GM21737 (cell line): ENCODE results near the gene KLF16.

ENCODE experiments used
- ATAC-seq: cut with Tn5 transposase; IDR thresholded peaks from one replicate; pipeline ENCODE4 v1.9.1; 2021; ENCODE audit warnings: mild to moderate bottlenecking, moderate library complexity; ENCODE audit not compliant: unreplicated experiment

Gene KLF16

DNA sequence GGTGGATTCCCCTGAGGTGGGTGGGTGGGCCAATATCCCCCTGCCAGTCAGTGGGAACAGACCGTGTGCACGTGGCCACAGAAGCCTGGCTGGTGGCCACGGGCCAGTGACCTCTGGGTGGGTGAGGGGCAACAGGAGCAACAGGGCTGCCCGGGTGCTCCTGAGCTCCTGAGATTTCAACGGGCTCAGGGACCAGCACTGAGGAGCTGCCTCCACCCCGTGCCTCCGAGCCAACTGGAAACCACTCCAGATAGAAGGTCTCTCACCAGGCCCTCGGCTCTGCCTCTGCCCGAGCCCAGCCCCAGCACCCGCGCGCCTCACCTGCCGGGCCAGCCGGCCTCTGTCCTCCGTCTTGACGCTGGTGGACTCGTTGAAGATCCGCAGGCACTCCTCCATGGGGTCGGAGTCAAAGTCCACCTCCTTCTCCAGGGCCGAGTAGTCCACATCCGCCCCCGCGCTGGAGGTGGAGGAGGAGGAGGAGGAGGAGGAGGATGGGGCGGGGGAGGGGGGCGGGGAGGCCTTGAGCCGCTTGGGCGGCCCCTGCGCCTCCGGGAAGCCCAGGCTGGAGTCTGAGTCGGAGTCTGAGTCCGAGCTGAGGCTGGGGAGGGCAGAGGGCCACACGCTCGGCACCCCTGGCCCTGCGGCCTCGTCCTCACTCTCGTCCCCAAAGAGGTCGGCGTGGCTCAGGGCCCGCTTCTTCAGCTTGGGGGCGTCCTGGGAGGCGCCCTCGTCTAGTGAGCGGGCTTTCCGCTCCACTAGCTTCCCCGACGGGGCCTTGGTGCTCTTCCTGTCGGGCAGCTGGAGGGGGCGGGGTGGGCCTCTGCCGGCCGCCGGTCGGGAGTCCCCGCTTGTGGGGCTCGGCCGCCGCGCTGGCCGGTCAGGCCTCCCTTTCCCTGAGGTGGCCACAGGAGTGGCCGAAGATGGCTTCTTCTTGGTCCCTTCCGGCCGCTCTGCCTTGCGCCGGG lies 36.5 kb downstream of the KLF16 start:
- no peak for ATAC-seq

DNA sequence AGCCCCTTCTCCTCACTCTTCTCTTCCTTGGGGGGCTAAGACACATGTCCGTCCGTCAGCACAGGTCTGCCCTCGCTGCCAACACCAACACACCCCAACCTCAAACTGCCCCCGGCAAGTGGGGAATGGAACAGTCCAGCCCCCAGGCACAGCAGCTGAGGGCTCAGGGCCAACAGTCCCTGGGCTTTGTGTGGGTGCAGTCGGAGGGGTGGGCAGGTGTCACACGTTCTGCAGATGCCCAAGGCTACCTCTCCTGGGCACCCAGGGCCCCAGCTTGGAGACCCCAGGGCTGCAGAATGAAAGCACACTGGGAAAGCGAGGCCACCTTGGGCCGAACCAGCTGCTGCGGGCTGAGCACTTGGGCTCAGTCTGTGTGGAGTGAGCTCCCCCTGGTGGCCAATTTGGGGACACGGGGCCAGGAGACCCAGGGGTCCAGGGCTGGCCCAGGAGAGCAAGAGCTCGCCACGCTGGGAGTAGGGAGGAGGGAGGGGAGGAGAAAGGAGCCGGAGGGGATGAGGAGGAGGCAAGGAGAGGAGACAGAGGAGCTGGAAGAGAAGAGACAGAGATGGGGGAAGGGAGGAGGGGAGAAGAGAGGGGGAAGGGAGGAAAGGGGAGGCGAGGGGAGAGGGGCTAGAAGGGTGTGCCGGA lies 37.3 kb downstream of the KLF16 start:
- no peak for ATAC-seq

DNA sequence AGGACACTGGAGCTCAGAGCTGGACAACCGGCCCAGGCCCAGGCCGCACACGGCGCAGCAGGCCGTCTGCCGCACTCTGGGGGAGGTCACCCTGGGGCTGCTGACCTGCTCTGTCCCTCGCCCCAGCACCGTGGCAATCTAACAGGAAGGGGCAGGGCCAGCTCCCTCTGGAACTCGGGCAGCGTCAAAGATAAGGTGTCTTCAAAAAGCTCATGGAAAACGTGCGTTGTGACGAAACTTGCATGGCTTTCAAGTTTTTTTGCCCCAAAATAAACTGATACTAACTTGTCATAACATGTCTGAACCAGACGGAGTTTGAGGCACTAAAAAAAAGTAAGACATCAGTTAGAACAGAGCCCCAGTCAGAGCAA lies 39.1 kb downstream of the KLF16 start:
- ATAC-seq = no peak

DNA sequence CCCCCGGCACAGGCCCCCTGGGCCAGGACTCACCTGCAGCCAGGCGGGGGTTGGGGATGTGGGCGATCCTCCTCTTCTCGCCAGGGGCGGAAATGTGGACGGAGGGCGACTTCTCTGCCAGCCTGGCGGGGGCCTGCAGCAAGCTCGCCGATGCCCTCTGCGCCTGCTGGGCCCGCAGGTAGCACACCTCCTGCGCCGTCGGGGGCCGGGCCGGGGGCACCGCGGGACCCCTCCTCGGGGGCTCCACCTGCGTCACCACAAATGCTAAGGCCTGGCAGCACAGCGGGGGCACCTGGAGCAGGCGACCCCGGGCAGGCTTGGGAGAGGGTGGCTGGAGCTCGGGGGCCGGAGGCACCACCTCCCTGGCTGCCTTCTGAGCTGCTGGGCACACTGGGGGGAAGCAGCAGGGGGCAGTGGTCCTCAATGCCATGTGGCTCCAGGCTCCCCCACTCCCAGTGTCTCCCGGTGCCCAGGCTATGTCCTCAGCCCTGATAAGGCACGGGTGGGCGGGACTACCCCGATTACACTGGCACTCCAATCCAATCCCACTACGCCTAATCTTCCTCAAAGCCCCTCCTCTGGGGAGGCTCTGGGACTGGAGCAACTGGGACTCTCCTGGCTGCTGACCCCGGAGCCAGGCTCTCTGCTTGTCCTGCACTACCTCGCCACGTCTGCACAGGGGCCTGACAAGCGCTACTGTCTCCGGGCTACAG lies 39.7 kb downstream of the KLF16 start:
- ATAC-seq = no peak

DNA sequence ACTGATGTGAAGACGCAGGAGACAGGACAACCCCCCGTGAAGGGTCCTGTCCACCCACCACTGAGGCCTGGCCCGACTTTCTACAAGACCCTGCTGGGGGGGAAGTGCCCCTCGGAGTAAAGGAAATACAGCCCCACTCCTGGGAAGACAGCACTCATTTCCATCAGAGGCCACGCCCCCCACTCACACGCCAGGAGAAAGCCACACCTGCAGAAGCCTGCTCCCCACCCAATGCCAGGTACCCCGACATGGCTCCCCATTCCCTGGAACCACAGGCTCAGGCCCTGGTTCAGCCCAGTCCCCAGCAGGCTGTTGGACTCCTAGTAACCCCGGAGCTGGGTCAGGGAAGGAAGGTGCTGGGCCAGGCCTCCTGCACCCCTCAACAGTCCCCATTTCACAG lies 40.4 kb downstream of the KLF16 start:
- no peak for ATAC-seq

DNA sequence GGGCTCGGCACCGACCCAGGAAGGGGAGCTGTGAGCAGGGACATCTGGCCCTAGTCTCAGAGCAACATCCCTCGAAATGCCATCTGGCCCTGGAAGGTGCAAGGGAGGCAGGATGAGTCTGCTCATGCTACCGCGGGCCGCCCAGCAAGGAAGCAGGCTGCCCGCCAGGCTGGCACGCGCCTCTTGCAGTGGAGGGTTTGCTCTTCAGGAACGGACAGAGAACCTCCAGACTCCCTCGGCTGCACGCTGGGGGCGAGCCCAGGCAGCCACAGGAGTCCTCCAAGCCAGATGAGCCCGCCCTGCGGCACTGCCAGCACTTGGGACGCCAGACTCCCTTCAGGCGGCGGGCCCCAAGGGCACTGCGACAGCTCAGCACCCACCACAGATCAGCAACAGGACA lies 41.2 kb downstream of the KLF16 start:
- ATAC-seq = no peak

DNA sequence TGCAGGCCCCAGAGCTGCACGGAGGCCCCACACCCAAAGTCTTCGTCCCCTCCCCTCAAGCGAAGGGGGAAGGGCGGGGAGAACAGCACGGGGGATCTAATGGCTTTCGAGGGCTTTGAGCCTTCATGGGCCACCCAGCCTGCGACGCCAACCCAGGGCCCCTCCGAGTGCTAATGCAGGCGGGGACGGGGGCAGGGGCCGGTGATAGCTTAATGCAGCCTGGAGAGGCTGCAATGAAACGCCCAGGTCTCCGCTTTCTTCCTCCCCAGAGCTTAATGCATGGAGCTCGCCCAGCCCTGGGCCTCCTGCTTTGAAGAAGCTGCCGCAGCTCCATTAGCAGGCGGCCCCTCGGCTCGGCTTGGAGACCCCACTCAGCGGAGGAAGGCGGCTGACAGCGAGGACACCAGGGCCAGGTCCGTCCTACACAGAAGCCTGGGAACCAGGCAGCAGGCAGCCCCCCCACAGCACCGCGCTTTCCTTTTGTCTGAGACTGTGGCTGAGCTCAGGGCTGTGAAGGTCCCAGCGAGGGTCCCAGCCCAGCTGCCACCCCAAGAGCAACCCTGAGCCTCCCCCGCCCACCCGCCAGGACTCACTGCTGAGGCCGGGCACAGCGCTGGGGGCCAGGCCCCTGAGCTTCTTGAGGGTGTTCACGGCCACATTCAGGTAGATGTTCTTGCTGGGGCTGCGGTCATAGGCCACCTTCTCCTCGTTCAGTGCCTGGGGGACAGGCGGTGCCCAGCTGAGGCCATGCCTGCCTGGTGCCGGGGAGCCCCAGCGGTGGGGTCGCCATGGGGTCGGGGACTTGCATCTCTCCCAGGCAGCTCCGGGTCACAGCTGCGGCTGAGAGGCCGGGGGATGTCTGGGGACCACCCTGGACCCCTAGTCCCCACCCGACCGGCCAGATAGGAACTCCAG lies 43.8 kb downstream of the KLF16 start:
- ATAC-seq = no peak

DNA sequence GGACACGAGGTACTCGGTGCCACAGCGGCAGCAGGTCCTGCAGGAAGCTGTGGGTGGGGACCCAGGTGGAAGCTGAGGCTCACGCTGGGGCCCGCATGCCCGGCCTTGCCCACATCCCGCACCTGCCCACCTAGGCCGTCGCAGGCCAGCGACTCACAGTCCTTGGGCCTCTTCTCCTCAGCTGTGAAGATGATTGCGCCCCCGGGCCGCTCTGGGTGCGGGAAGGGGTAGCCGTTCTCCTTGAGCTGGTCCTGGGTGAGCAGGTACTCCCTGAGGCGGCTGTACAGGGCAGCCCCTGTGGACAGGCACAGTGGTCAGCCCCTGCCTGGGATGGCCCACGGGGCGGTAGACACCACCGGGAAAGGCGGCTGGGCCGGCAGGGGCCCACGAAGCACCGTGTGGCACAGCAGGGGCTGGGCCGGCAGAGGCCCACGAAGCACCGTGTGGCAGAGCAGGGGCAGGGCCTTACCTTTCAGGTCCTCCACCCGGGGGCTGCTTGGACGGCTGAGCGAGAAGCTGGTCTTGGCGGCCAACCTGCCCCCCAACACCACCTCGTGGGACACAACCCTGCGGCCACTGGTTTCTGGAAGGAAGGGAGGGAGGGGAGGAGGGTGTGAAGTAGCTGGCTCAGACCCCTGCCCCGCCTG lies 44.7 kb downstream of the KLF16 start:
- no peak for ATAC-seq

DNA sequence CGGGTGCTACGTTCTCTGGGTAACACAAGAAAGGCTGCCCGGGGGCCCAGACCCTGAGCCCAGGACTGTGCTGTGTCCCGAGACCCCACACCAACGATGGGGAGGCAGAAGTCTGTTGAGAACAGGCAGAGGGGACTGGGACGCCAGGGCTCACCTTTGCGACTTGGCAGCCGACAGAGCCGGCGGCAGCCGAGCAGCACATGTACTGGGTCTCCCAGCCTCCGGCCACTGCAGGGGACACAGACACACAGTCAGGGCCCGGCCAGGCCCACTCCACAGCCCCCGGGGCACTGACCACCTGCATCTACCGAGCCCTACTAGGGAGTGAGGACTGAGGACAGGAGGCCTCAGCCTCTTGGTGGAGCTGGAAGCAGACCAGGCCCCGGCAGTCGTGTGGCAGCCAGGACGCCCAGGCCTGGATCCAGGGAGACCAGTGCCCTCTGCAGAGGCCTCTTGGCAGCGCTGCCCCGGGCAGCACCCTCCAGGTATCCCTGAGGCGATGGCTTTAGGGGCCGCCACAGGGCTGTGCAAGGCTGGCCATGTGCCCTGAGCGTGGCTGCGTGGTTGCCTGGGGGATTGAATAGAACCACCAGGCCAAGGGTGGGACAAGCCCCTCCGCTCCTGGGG lies 45.7 kb downstream of the KLF16 start:
- ATAC-seq = no peak

DNA sequence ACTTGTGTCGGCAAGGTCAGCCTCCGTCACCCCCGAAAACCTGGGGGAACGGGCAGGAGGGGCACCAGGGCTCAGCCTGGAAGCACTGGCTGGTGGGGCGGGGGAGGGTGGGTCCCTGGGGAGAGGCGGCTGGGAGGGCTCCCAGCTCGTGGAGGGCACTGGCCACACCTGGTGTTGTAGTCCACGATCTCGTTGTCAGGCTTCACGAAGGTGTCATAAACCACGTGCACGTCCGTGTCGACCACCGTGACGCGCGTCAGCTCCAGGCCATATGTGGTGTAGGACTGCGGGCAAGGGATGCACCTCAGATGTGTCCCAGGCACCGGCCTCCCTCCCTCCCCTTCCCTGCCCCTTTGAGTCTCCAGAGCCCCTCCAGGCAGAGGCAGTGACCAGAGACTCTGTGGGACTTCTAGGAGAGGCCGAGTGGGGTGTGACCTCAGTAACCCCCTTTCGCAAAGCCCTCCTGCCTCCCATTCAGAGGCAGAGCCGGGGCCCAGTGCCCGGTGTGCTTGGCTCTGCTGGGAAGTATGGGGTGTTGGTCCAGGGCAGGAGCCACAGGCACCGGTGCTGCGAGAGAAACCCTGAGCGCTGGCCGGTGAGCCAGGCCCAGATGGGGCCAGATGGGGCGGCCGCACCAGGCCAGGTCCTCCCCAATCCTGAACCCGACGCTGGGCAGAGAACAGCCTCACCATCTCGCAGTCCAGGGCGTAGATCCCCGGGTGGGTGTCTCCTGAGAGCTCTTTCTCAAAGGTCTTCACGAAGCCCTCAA lies 46.7 kb downstream of the KLF16 start:
- no peak for ATAC-seq

DNA sequence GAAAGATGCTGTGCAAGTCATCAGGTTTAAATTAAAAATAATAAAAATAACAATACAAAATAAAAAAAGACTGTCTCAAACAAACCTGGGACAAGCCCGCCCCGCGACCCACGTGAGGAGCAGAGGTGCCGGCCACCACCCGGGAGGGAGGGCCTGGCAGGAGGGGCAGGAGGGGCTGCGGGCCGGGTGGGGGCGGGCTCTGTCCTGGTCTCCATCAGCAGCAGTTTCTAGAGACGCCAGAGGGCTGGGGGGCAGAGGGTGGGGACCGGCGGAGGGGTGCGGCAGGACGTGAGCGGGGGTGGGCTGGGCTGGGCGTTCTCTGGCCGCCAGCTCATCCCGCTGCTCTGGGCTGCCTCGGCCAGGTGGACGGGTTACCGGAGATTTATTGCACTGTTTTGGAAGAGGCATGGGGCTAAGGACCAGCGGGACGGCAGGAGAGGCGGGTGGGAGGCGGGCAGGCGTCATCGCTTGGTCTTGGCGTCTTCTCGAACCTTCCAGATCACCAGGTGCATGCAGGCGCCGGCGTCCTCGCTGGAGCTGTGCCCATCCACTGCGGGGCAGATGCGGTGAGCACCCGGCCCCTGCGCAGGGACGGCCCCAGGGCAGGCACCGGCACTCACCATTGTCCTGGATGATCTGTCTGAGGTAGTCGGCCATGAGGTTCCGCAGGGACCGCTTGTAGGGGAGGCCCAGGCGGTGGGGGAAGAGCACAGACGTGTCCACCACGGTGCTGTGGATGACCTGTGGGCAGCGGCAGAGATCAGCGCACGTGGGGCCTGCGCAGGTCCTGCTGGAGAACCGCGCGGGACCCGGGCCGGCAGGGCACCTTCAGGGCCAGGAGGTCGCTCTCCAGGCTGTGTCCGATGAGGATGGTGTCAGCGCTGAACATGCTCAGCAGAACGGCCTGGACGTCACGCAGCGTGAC lies 47.5 kb downstream of the KLF16 start:
- ATAC-seq = no peak

DNA sequence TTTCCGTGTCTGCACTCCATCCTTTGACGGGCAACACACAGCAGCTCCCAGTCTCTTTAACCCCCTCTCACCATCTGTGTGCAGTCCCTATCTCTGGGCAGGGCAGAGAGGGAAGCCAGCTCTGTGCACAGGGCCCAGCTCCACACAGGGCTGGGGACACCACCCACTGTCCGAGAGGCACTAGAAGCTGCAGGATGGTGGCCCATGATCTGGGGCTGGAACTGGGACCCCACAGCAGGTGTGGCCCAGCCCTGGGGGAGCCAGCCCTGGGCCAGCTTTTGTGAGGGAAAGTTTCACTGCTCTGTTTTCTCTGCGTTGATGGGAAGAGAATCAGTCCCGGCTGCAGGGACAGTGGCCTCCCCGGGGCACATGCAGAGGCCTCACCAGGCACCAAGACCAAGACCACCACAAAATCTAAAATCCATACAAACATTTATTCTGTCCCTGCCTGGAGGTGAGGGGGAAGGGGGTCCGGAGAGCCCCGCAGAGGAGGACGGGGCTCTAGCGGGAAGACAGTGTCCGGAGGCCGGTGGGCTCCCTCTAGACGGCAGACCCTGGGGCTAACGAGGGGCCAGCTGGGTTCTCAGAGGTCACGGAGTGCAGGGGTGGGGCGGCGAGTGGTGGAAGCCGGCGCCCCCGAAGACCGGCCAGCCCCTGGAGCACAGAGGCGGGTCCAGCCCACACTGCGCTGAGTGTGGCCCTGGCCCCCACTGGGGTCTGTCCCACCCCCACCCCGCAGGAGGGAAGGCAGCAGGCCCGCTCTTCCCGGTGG lies 48.4 kb downstream of the KLF16 start:
- no peak for ATAC-seq

DNA sequence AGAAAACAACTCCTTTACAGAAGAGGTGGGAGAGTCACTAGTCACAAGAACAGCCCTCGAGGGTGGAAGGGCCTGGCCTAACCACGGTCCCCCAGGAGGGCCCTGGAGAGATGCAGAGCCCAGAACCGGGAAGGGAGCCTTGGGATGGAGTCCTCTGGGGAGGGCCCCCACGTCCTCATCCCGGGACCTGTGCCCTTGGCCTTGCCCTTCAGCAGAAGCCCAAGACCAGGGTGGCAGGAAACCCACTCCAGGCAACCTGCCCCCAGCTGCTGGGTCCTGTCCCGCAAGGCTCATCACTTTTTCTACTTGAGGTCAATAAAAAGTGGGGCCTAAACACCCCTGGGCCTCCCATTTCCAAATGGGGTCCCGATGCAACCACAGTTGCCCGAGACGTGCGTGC lies 49.0 kb downstream of the KLF16 start:
- no peak for ATAC-seq

DNA sequence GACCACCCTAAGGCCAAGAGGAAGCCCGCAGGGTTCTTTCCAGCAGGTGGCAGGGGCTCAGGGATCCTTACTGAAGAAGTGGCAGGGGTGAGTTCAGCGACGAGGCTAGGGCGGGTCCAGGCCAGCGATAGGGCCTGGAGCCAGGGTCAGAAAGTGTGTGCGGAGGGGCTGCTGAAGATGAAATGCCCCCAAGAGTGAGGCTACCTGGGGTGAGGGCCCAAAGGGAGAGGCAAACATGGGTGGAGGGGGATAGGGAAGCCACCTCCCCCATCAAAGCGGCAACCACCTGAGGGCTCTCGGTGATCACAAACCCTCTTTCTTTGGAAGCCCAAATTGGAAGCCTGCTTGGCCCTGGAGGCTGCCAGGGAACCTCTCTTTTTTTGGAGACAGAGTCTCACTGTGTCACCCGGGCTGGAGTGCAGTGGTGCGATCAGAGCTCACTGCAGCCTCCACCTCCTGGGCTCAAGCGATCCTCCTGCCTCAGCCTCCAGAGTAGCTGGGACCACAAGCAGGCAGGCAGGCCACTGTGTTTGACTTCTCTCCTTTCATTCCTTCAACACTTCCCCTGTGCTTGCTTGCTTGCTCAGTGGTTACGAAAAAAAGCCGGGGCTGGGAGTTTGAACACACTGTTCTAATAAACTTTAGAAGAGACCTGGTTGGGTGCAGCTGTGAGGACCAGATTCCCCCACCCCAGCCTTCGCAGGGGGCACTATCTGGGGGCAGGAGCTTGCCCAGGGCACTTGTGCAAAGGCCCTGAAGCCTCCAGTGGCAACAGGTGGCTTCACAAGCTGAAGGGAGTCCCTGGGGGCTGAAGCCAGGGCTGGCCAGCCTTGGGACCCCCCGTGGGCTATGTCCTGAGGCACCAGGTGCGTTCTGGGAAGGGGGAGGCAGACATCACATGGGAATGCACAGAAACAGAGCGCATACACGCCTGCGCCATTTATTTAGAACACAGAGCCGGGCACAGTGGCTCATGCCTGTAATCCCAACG lies 49.9 kb downstream of the KLF16 start:
- ATAC-seq = no peak

DNA sequence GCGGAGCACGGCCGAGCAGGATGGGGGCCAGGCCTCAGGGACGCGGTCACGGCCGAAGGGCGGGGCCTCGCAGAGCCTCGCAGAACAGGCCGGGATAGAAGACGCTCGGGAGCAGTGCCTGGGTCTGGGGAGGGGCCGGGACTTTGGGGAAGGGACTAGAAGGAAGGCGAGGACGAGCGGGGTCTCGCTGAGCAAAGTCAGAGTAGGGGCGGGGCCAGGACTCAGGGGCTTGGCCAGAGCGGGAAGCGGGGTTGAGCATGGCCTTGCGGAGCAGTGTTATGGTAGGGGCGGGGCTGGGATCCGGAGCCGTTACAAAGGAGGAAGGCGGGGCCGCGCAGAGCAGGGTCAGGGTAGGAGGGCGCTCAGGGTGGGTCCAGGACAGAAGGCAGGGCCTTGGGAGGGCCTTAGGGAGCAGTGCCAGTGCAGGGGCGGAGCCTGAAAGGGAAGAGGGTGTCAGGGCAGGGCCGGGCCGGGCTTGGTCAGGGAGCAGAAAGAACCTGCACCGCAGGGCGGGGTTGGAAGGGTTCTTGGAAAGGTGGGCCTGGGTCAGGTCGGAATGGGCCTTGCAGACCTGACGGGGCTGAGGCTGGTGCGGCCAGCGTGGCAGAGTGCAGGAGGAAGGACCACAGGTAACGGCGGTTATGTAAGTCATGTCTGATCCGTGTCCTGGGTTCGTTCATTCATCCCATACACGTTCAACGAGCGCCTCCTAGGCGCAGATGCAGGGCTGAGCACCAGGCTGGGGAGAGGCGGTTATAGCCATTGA lies 50.8 kb downstream of the KLF16 start:
- ATAC-seq = peak; percentile 71
